ENCODE measurements around the gene IRF9.

The IRF9 gene

GRCh38 chr14:24182110-24182882 lies 21.2 kb downstream of the IRF9 start:
- H3K4me3 ChIP-seq (ENCODE audit: low read length): no peak overlapping the region
- TF ChIP-seq CTCF (conservative IDR thresholded peaks at IDR 0.05; ENCODE audit: low read length): no peak
- no peak for DNase-seq (ENCODE audit: low read depth)

GRCh38 chr14:24183014-24183481 lies 22.0 kb downstream of the IRF9 start:
- DNase-seq (ENCODE audit: low read depth): no peak
- no peak overlapping the region for H3K4me3 ChIP-seq (ENCODE audit: low read length)
- TF ChIP-seq CTCF (conservative IDR thresholded peaks at IDR 0.05; ENCODE audit: low read length): no peak

DNA sequence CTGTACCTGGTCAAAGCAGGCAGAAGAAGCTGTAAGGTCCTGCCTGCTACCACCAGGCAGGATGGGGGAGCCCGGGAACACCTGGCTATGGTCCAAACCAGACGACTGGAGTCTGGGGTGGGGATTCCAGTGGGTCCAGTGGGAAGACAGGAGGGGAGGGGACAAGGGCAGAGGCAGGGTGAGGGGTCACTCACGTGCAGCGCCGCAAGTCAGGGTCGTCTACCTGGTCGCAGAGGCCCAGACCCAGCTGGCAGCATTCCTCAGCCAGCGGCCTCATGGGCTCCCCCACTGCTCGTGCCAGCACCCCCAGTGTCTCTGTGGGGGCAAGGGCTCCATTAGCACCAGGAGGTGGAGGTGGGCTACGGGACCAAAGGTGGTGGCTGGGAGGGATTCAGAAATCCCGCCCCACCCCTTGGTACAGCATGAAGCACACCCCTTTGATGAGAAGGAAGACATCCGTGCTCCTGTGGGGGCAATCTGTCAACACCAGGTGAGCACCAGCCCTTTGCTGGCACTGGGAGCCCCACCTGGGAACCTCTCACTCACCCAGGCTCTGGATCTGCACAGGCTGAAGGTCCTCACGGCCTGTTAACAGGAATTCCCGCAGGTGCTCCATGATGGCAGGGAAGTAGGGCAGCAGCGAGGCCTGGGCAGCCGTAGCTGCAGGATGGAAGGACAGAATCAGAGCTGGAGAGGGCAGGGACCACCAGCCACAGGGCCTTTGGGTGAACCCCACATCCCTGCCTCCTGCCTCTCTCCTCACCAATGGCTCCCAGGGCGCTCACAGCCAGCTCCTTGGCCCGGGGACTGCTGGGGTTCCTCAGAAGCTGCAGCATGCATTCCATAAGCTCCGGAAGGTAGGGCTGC lies 23.3 kb downstream of the IRF9 start:
- DNase-seq (ENCODE audit: low read depth): no peak
- no peak overlapping the region for H3K4me3 ChIP-seq (ENCODE audit: low read length)
- no peak for TF ChIP-seq CTCF (conservative IDR thresholded peaks at IDR 0.05; ENCODE audit: low read length)

DNA sequence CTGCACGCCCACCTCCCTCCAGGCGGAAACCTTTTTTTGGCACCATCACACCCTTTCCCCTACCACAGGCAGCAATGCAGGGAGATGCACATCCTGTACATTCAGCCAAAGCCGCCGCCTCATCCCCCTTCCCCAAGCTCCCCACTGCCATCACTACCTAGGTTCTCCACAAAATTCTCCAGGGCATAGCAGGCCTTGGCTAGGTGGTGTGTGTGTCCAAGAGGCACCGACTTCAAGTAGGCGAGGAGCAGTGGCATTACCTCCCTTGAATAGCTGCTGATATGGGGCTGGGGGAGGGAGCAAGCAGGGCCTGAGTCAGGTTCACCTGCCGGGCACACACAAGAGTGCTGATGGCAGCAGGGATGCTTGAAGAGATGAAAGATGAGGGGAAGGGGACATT lies 24.0 kb downstream of the IRF9 start:
- H3K4me3 ChIP-seq (ENCODE audit: low read length): no peak overlapping the region
- no peak for TF ChIP-seq CTCF (conservative IDR thresholded peaks at IDR 0.05; ENCODE audit: low read length)

GRCh38 chr14:24185741-24186140 lies 24.7 kb downstream of the IRF9 start:
- no peak overlapping the region for H3K4me3 ChIP-seq (ENCODE audit: low read length)
- DNase-seq (ENCODE audit: low read depth): no peak
- no peak for TF ChIP-seq CTCF (conservative IDR thresholded peaks at IDR 0.05; ENCODE audit: low read length)

More for the DNA sequence above, 24.0 kb downstream of the IRF9 start:
- no peak for DNase-seq (ENCODE audit: low read depth)

DNA sequence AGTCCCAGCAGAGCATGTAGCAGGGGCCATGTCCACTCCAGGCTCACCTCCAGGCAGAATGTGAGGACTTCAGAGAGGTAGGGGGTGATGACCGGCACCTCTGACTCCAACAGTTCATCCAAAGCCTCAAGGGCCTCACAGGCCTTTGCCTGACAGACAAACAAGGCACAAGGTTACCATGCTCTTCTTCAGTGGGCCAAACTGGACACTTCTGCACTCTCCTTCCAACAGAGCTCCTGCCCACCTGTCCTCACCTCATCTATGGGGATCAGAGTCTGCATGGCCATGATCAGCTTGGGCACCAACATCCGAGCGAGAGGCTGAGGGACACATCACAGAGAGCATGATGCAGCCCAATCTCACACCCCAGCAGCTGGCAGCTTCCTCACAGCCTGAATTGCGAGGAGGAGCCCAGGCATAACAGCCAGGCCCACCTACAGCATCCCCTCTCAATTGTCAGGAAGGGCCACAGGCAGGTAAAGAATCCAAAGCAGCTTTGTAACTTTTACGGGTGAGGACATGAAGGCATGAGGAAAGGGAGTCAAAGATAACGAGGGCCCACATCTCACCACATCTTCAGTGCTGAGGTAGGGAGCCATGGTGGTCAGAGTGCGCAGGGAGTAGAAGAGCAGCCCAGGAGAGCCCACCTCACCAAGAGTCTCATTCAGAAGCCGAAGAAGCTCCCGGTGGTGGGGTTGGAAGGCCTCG lies 25.9 kb downstream of the IRF9 start:
- no peak for DNase-seq (ENCODE audit: low read depth)
- TF ChIP-seq CTCF (conservative IDR thresholded peaks at IDR 0.05; ENCODE audit: low read length): no peak
- no peak overlapping the region; the same call in 1 of the 2 replicates for H3K4me3 ChIP-seq (ENCODE audit: low read length)
